Measurements from ENCODE around the gene SLC1A2.

SLC1A2 gene

GRCh38 chr11:35330156-35330889, 89.0 kb downstream of the SLC1A2 start:
- in situ Hi-C loops (cut with MboI; ENCODE audit: low sequenced_read_pairs): no loop called here

GRCh38 chr11:35327829-35328228, 91.5 kb downstream of the SLC1A2 start:
- in situ Hi-C loops (cut with MboI; ENCODE audit: low sequenced_read_pairs): no loop called here

GRCh38 chr11:35326266-35326879, 93.0 kb downstream of the SLC1A2 start:
- in situ Hi-C loops (cut with MboI; ENCODE audit: low sequenced_read_pairs): no loop called here

GRCh38 chr11:35324981-35325380, 94.4 kb downstream of the SLC1A2 start:
- in situ Hi-C loops (cut with MboI; ENCODE audit: low sequenced_read_pairs): no loop called here

GRCh38 chr11:35324183-35324886, 95.0 kb downstream of the SLC1A2 start:
- in situ Hi-C loops (cut with MboI; ENCODE audit: low sequenced_read_pairs): no loop called here

- in situ Hi-C loops (cut with MboI; ENCODE audit: low sequenced_read_pairs): no loop called here
These were observed 96.1 kb downstream of the SLC1A2 start for GRCh38 chr11:35323076-35323868.

GRCh38 chr11:35322318-35322979, 96.9 kb downstream of the SLC1A2 start:
- in situ Hi-C loops (cut with MboI; ENCODE audit: low sequenced_read_pairs): no loop called here

- in situ Hi-C loops (cut with MboI; ENCODE audit: low sequenced_read_pairs): no loop called here
These were observed 97.6 kb downstream of the SLC1A2 start for GRCh38 chr11:35321532-35322317.

GRCh38 chr11:35321111-35321510, 98.2 kb downstream of the SLC1A2 start:
- in situ Hi-C loops (cut with MboI; ENCODE audit: low sequenced_read_pairs): no loop called here

GRCh38 chr11:35318977-35319925, 100.1 kb downstream of the SLC1A2 start:
- in situ Hi-C loops (cut with MboI; ENCODE audit: low sequenced_read_pairs): no loop called here

GRCh38 chr11:35318309-35318708, 101.0 kb downstream of the SLC1A2 start:
- in situ Hi-C loops (cut with MboI; ENCODE audit: low sequenced_read_pairs): no loop called here

GRCh38 chr11:35317253-35317652, 102.1 kb downstream of the SLC1A2 start:
- in situ Hi-C loops (cut with MboI; ENCODE audit: low sequenced_read_pairs): no loop called here

GRCh38 chr11:35316161-35316560, 103.2 kb downstream of the SLC1A2 start:
- in situ Hi-C loops (cut with MboI; ENCODE audit: low sequenced_read_pairs): no loop called here

GRCh38 chr11:35313760-35314153, 105.6 kb downstream of the SLC1A2 start:
- in situ Hi-C loops (cut with MboI; ENCODE audit: low sequenced_read_pairs): no loop called here

- in situ Hi-C loops (cut with MboI; ENCODE audit: low sequenced_read_pairs): no loop called here
These were observed 106.1 kb downstream of the SLC1A2 start for GRCh38 chr11:35313066-35313759.

- in situ Hi-C loops (cut with MboI; ENCODE audit: low sequenced_read_pairs): no loop called here
These were observed 108.0 kb downstream of the SLC1A2 start for GRCh38 chr11:35311331-35311730.

GRCh38 chr11:35308157-35308556, 111.2 kb downstream of the SLC1A2 start:
- in situ Hi-C loops (cut with MboI; ENCODE audit: low sequenced_read_pairs): no loop called here

GRCh38 chr11:35307221-35307621, 112.1 kb downstream of the SLC1A2 start:
- in situ Hi-C loops (cut with MboI; ENCODE audit: low sequenced_read_pairs): no loop called here

Measured in hTERT RPE-1 (cell line).